H1 (cell line): ENCODE data around the gene FCHSD1. TPM values are rescaled to one million over a fixed set of nuclear protein-coding genes. Genes with fewer than 3 reads are reported as not detected.

Source experiments
- CTCF ChIA-PET: fragments of 300-600 bp; sonication (Branson Sonifier 250); formaldehyde crosslinking; loops from one replicate; lab custom pipeline; 2021; ENCODE audit not compliant: partially characterized antibody; lab: Charles Lee
- POLR2A ChIA-PET: fragments of 300-600 bp; sonication (Branson Sonifier 250); formaldehyde crosslinking; loops from one replicate; lab custom pipeline; 2021; ENCODE audit warnings: inconsistent platforms; ENCODE audit not compliant: partially characterized antibody; lab: Charles Lee
- DNase-seq, 2 experiments: peaks; one replicate each; pipeline versions ENCODE4 v3.0.0 to v3.0.0-alpha.2; 2010 to 2022; ENCODE audit warnings: low spot score in 2 of 2, low read depth in 1 of 2, mixed read lengths in 1 of 2
- FAIRE-seq: peaks from 2 replicates; lab custom pipeline; 2011; peaks lifted over from hg19 to GRCh38; lab: Jason Lieb, UNC
- H2AFZ ChIP-seq: 2 replicates; pipeline ENCODE4 v1.8.1; 2012; ENCODE audit warnings: low read length, inconsistent platforms
- H2AK5ac ChIP-seq: 2 replicates; pipeline ENCODE4 v1.6.1; 2013; ENCODE audit warnings: low read depth, low read length
- H2BK120ac ChIP-seq: replicated peaks from 2 replicates; pipeline ENCODE3; 2013; ENCODE audit warnings: low read depth, low read length, inconsistent platforms
- H2BK12ac ChIP-seq: 2 replicates; pipeline ENCODE4 v1.6.1; 2013; ENCODE audit warnings: low read depth, low read length
- H2BK15ac ChIP-seq: 2 replicates; pipeline ENCODE4 v1.6.1; 2013; ENCODE audit warnings: low read length
- H2BK20ac ChIP-seq: 2 replicates; pipeline ENCODE4 v1.6.1; 2013; ENCODE audit warnings: low read length
- H2BK5ac ChIP-seq: 2 replicates; pipeline ENCODE4 v1.6.1; 2013; ENCODE audit warnings: low read depth, low read length
- H3K14ac ChIP-seq: 2 replicates; pipeline ENCODE4 v1.6.1; 2013; ENCODE audit warnings: inconsistent platforms; ENCODE audit not compliant: insufficient read length
- H3K18ac ChIP-seq: 2 replicates; pipeline ENCODE4 v1.6.1; 2013; ENCODE audit warnings: low read length; ENCODE audit errors: extremely low read depth
- H3K23ac ChIP-seq: 2 replicates; pipeline ENCODE4 v1.6.1; 2013; ENCODE audit warnings: inconsistent platforms; ENCODE audit not compliant: insufficient read length
- H3K23me2 ChIP-seq: 2 replicates; pipeline ENCODE4 v1.6.1; 2013; ENCODE audit warnings: low read depth, low read length
- H3K27ac ChIP-seq: 2 replicates; pipeline ENCODE4 v1.6.1; 2011; ENCODE audit warnings: low read depth, low read length, inconsistent platforms
- H3K27me3 ChIP-seq, 4 experiments: replicated peaks in 1 of 4; 1 replicate in 1 of 4; 2 replicates in 3 of 4; pipeline versions ENCODE4 v1.6.1 to v1.8.1; 2011 to 2013; ENCODE audit warnings: low read length in 3 of 4, mild to moderate bottlenecking in 3 of 4, inconsistent platforms in 2 of 4, mixed read lengths in 2 of 4, moderate library complexity in 1 of 4; ENCODE audit not compliant: control insufficient read depth in 3 of 4, insufficient read depth in 3 of 4; ENCODE audit errors: extremely low read depth in 1 of 4
- H3K36me3 ChIP-seq, 4 experiments: 2 replicates each; pipeline versions ENCODE4 v1.6.1 to v1.8.1; 2011 to 2013; ENCODE audit warnings: mild to moderate bottlenecking in 4 of 4, low read length in 3 of 4, moderate library complexity in 2 of 4, control low read depth in 1 of 4, inconsistent platforms in 1 of 4; ENCODE audit not compliant: insufficient read depth in 4 of 4, control insufficient read depth in 2 of 4
- H3K4ac ChIP-seq: replicated peaks from 2 replicates; pipeline ENCODE3; 2013; ENCODE audit warnings: low read length, low read depth, mixed read lengths, inconsistent platforms; ENCODE audit not compliant: insufficient read length
- H3K4me1 ChIP-seq, 4 experiments: replicated peaks in 1 of 4; 1 replicate in 1 of 4; 2 replicates in 3 of 4; pipeline versions ENCODE4 v1.6.1 to v1.8.1; 2011 to 2013; ENCODE audit warnings: low read length in 3 of 4, inconsistent platforms in 2 of 4, mixed read lengths in 1 of 4; ENCODE audit not compliant: insufficient read depth in 4 of 4, control insufficient read depth in 3 of 4
- H3K4me2 ChIP-seq, 2 experiments: 2 replicates each; pipeline versions ENCODE4 v1.6.1 to v1.8.1; 2011 to 2013; ENCODE audit warnings: low read depth in 2 of 2, low read length in 2 of 2, control low read depth in 1 of 2, inconsistent platforms in 1 of 2, mild to moderate bottlenecking in 1 of 2; ENCODE audit not compliant: insufficient read depth in 1 of 2
- H3K4me3 ChIP-seq, 4 experiments: fragments of 200-600, 300-600 bp in 1 of 4; sonication (generic), shearing (Covaris generic), sonication (Bioruptor Twin) in 1 of 4; 2 replicates each; pipeline versions ENCODE4 v1.5.1 to v1.8.1; 2011 to 2016; ENCODE audit warnings: low read length in 4 of 4, low read depth in 3 of 4, control low read depth in 2 of 4, inconsistent platforms in 2 of 4, mild to moderate bottlenecking in 2 of 4, mixed read lengths in 1 of 4, moderate library complexity in 1 of 4; ENCODE audit not compliant: insufficient read depth in 2 of 4; ENCODE audit errors: extremely low read depth in 1 of 4
- H3K56ac ChIP-seq: replicated peaks from 2 replicates; pipeline ENCODE3; 2013; ENCODE audit warnings: low read depth, mild to moderate bottlenecking, mixed read lengths, low read length, inconsistent platforms; ENCODE audit not compliant: insufficient read length
- H3K79me1 ChIP-seq: 2 replicates; pipeline ENCODE4 v1.6.1; 2013; ENCODE audit warnings: low read depth, low read length, control low read depth
- H3K79me2 ChIP-seq, 2 experiments: 2 replicates each; pipeline versions ENCODE4 v1.6.1 to v1.8.1; 2012 to 2013; ENCODE audit warnings: low read length in 2 of 2, mild to moderate bottlenecking in 2 of 2, inconsistent platforms in 1 of 2; ENCODE audit not compliant: insufficient read depth in 2 of 2, control insufficient read depth in 1 of 2
- H3K9ac ChIP-seq, 4 experiments: replicated peaks in 1 of 4; 1 replicate in 1 of 4; 2 replicates in 3 of 4; pipeline versions ENCODE4 v1.6.1 to v1.8.1; 2011 to 2013; ENCODE audit warnings: low read depth in 3 of 4, low read length in 3 of 4, control low read depth in 2 of 4, mild to moderate bottlenecking in 2 of 4, moderate library complexity in 2 of 4, inconsistent platforms in 1 of 4; ENCODE audit errors: extremely low read depth in 1 of 4
- H3K9me3 ChIP-seq, 2 experiments: 2 replicates each; pipeline versions ENCODE4 v1.6.1 to v1.8.1; 2012 to 2013; ENCODE audit warnings: mild to moderate bottlenecking in 2 of 2, moderate library complexity in 2 of 2, control low read depth in 1 of 2, inconsistent platforms in 1 of 2, low read depth in 1 of 2, low read length in 1 of 2, mixed read lengths in 1 of 2; ENCODE audit not compliant: insufficient read depth in 2 of 2
- H4K20me1 ChIP-seq, 2 experiments: replicated peaks in 1 of 2; 2 replicates each; pipeline versions ENCODE3 to v1.8.1; 2011 to 2013; ENCODE audit warnings: inconsistent platforms in 2 of 2, low read length in 2 of 2, mild to moderate bottlenecking in 1 of 2; ENCODE audit not compliant: insufficient read depth in 2 of 2, control insufficient read depth in 1 of 2
- H4K5ac ChIP-seq: 2 replicates; pipeline ENCODE4 v1.6.1; 2013; ENCODE audit warnings: low read length, low read depth, mixed read lengths, inconsistent platforms; ENCODE audit not compliant: insufficient read length
- H4K8ac ChIP-seq: 2 replicates; pipeline ENCODE4 v1.8.0; 2013; ENCODE audit warnings: mild to moderate bottlenecking, moderate library complexity, low read length, inconsistent platforms; ENCODE audit not compliant: insufficient read depth; ENCODE audit errors: extremely low read depth
- H4K91ac ChIP-seq: replicated peaks from 2 replicates; pipeline ENCODE3; 2013; ENCODE audit warnings: low read length, mixed read lengths, inconsistent platforms; ENCODE audit not compliant: insufficient read length
- CBX5 ChIP-seq: fragments of 300-800, 300-1000 bp; sonication (generic); IDR thresholded peaks from 2 replicates; pipeline ENCODE4 v1.7.1; 2016; ENCODE audit warnings: antibody characterized with exemption, low read length, low read depth
- FOSL1 ChIP-seq: IDR thresholded peaks from 2 replicates; pipeline ENCODE4 v1.6.1; 2011; ENCODE audit warnings: mild to moderate bottlenecking, low read depth, low read length, moderate library complexity; ENCODE audit not compliant: insufficient read depth
- GTF2F1 ChIP-seq: IDR thresholded peaks from 2 replicates; pipeline ENCODE4 v1.6.1; 2012; ENCODE audit warnings: low read depth, low read length, improper control_type of control experiment, borderline replicate concordance
- JUN ChIP-seq: IDR thresholded peaks from 2 replicates; pipeline ENCODE4 v1.6.1; 2011; ENCODE audit warnings: low read depth, mild to moderate bottlenecking, improper control_type of control experiment, low read length
- KDM5A ChIP-seq: fragments of 200-600 bp; IDR thresholded peaks from 2 replicates; pipeline ENCODE4 v1.7.1; 2012; ENCODE audit warnings: mild to moderate bottlenecking, low read length, inconsistent platforms, mixed read lengths
- NANOG ChIP-seq: IDR thresholded peaks from 2 replicates; pipeline ENCODE4 v1.6.1; 2011; ENCODE audit warnings: low read length, low read depth, mild to moderate bottlenecking, inconsistent platforms; ENCODE audit not compliant: insufficient read depth, poor library complexity, severe bottlenecking
- NRF1 ChIP-seq: IDR thresholded peaks from 2 replicates; pipeline ENCODE4 v1.6.1; 2011; ENCODE audit warnings: mild to moderate bottlenecking, low read depth, low read length, improper control_type of control experiment
- RBBP5 ChIP-seq: IDR thresholded peaks from 2 replicates; pipeline ENCODE4 v1.7.1; 2012; ENCODE audit warnings: low read depth, mild to moderate bottlenecking, inconsistent platforms, low read length, moderate library complexity, borderline replicate concordance
- SP1 ChIP-seq: IDR thresholded peaks from 2 replicates; pipeline ENCODE4 v1.6.1; 2011; ENCODE audit warnings: low read depth, low read length
- SUZ12 ChIP-seq: fragments of 200-600 bp; sonication (generic); IDR thresholded peaks from 2 replicates; pipeline ENCODE4 v1.6.1; 2012; ENCODE audit warnings: mild to moderate bottlenecking, inconsistent platforms, low read length, moderate library complexity, mixed read lengths
- TAF7 ChIP-seq: optimal IDR thresholded peaks from 2 replicates; pipeline ENCODE3; 2011; ENCODE audit warnings: low read depth, mild to moderate bottlenecking, inconsistent platforms, low read length, moderate library complexity, borderline replicate concordance
- TBP ChIP-seq: IDR thresholded peaks from 2 replicates; pipeline ENCODE4 v1.6.1; 2011; ENCODE audit warnings: low read depth, low read length, improper control_type of control experiment
- WGBS, 2 experiments: shearing (Covaris generic) in 1 of 2; methylation state at CpG; one replicate each; pipeline versions ENCODE4 v1.1.6 to v1.1.7; 2013 to 2015; ENCODE audit warnings: low lambda C conversion rate in 2 of 2, mixed read lengths in 2 of 2, inconsistent platforms in 1 of 2, low coverage in 1 of 2, missing lambda C conversion rate in 1 of 2; ENCODE audit not compliant: insufficient replicate concordance in 2 of 2, insufficient coverage in 1 of 2, insufficient read length in 1 of 2; ENCODE audit errors: extremely low coverage in 1 of 2, missing lambda C conversion rate in 1 of 2; 5-methylcytosine and 5-hydroxymethylcytosine counted together
- polyA plus RNA-seq, 7 experiments: library from polyadenylated mRNA; depleted of rRNA in 3 of 7; stranded (reverse) in 5 of 7; unstranded in 2 of 7; fragments of >200 nt in 5 of 7; fragments of 200-250 nt in 2 of 7; gene quantifications; 1 replicate in 5 of 7; 2 replicates in 1 of 7; 4 replicates in 1 of 7; pipeline versions ENCODE4 v1.2.1 to v1.2.3, GENCODE V29; 2011 to 2013; ENCODE audit warnings: missing spikeins in 2 of 7, mixed read lengths in 2 of 7
- total RNA-seq: library from RNA; stranded (reverse); fragmentation: NEBNext Ultra II Directional; extraction: Animal tissue kit (Norgen Biotek cat#: 25700); gene quantifications from 2 replicates; pipeline ENCODE4 v1.2.1, GENCODE V29; 2021

Gene FCHSD1
- total and polyA plus RNA-seq, 2 of the 8 experiments (the other 6 are each of a cell fraction or from before 2014, with no cell fraction given) = 22.0 to 30.1 TPM

- Histone ChIP-seq H3K36me3 (peaks cover 0 to 22% (median 2%) of the 10 kb centered on the region in 4 experiments; a peak in 3 of 8 replicates), H3K4me3 (no peak overlapping the region), H2AFZ (no peak overlapping the region), H4K8ac (no peak overlapping the region), H3K79me2 (peaks cover 10 to 20% of the 10 kb centered on the region in 2 experiments), H4K5ac (no peak overlapping the region), H3K23me2 (peaks cover 14% of the 10 kb centered on the region), H3K9me3 (no peaks in the 10 kb centered on the region), H2BK12ac (no peak overlapping the region), H3K23ac (no peak overlapping the region), H4K20me1 (peaks cover 3 to 15% of the 10 kb centered on the region in 2 experiments), H3K9ac (no peak overlapping the region), H2BK20ac (no peak overlapping the region), H3K18ac (no peak overlapping the region), H3K79me1 (peaks cover 12% of the 10 kb centered on the region), H3K4me2 (no peak overlapping the region), H2BK120ac (no peak overlapping the region), H3K27ac (no peak overlapping the region), H3K4ac (no peak overlapping the region), H2BK15ac (no peak overlapping the region), H2AK5ac (no peak overlapping the region), H3K56ac (no peak overlapping the region), H3K27me3 (peaks cover 0 to 4% (median 0%) of the 10 kb centered on the region in 4 experiments; a peak in 1 of 7 replicates), H3K14ac (no peak overlapping the region), H2BK5ac (no peak overlapping the region), H3K4me1 (peaks cover 0 to 5% (median 3%) of the 10 kb centered on the region in 4 experiments; a peak in 5 of 7 replicates), H4K91ac (no peak overlapping the region)
- FAIRE-seq = no peak
- ChIA-PET CTCF (interaction anchor here (0.7 to 2.3 kb wide), 4 partner anchors 9 to 818 kb away, joined by 3 to 21 read pairs (median 4); partner anchors contain the start of gene PCDHA5), POLR2A (interaction anchor here (1.0 to 6.8 kb wide), 8 partner anchors 9 to 60 kb away, joined by 3 to 96 read pairs (median 5); partner anchors contain the start of genes DIAPH1 and FCHSD1)
- TF ChIP-seq RBBP5 (no peak), KDM5A (no peak), CBX5 (no peak), SUZ12 (no peak), FOSL1 (no peak), NANOG (no peak), TBP (no peak), NRF1 (no peak), JUN (no peak), TAF7 (no peak), SP1 (no peak), GTF2F1 (no peak)
- no peak for DNase-seq
- WGBS, 2 experiments = 89% methylated on average over 12 of the region's 12 CpGs; no CpG with 5 or more reads in 1 of the 2 experiments
Observed at GRCh38 chr5:141639357-141640050, 11.7 kb downstream of the FCHSD1 start.
